DMS53 (cell line): ENCODE data around the gene CLDN14.

Source experiments
- DNase-seq: peaks from one replicate; lab custom pipeline; 2025; lab: John Stamatoyannopoulos, UW

CLDN14 gene, protein sequence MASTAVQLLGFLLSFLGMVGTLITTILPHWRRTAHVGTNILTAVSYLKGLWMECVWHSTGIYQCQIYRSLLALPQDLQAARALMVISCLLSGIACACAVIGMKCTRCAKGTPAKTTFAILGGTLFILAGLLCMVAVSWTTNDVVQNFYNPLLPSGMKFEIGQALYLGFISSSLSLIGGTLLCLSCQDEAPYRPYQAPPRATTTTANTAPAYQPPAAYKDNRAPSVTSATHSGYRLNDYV

GRCh38 chr21:36479415-36480402 lies at the start of gene CLDN14:
Gene CLDN14 (minus strand): TSS chr21:36480122. CDS start chr21:36461695, 18,427 bp downstream.
- peak; percentile 31 for DNase-seq

GRCh38 chr21:36528716-36529115 lies 48.8 kb upstream of the CLDN14 start:
- no peak for DNase-seq

- DNase-seq, result no peak
Measured at GRCh38 chr21:36527317-36527716, 47.4 kb upstream of the CLDN14 start.

GRCh38 chr21:36526104-36526503 lies 46.2 kb upstream of the CLDN14 start:
- DNase-seq, result no peak

DNA sequence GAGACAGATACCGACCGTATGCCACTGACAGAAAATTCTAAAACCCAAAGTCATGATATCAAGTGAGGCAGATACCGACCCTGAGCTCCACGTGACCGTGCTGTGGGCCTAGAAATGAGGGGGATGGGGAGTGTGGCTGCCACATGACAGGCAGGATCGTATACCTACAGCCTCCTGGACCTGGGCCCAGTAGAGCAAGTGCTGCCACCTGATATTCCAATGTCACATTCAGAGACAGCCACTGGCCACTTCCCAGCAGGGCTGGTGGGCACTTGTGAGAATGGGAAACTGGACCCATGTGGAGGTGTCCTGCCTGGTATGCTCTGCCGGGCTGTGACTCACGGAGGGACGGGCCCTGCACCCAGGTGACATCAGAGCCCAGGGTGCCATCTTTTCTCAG lies 44.6 kb upstream of the CLDN14 start:
- DNase-seq, result no peak

GRCh38 chr21:36522219-36522808 lies 42.4 kb upstream of the CLDN14 start:
- DNase-seq, result no peak

DNA sequence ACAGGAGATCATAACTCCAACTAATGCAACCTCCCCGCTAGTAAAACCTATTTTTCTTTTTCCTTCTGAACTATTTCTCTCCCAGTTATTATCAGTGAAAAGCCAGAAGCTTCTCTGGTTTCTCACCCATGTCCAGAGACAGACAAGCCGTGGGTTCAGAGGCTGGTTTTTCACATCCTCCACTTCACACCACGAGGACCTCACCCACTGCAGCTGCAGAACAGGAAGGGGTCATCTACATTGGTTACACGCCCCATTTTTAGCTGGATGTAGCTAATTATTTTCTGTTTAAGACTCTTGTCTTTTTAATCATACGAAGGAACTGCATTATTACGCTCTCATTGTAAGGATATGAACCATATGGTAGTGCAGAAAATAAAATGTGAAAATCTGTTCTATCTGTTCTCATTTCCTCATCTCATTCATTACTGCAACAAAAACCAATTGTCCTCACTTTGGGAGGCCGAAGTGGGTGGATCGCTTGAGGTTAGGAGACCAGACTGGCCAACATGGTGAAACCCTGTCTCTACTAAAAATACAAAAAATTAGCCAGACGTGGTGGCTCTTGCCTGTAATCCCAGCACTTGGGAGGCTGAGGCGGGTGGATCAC lies 39.1 kb upstream of the CLDN14 start:
- no peak for DNase-seq

DNA sequence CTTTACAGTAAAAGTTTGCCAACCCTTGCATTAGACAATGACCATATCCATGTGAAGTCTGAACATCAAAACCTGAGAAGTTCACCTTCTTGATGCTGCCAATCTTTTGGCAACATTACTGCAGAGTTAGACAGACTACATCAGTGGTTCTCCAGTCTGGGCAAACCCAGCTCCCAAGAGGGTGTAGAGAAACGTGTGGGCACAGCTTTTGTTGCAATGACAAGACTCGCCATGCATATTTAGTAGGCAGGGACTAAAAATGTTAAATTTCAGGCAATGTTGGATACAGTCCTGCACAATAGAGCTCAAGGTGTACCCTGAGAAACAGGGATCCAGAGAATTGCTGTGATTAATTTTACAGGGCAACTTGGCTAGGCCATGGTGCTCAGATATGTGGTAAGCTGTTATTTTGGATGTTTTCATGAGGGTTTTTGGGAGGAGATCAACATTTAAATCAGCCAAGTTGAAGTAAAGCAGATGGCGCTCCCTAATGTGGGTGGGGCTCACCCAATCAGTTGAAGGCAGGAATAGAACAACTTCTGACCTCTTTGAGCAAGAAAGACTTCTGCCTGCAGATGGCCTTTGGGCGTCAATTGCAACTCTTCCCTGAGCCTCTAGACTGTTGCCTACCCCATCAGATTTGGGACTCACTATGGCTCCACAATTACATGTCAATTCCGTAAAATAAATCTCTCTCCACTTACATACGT lies 37.6 kb upstream of the CLDN14 start:
- no peak for DNase-seq

DNA sequence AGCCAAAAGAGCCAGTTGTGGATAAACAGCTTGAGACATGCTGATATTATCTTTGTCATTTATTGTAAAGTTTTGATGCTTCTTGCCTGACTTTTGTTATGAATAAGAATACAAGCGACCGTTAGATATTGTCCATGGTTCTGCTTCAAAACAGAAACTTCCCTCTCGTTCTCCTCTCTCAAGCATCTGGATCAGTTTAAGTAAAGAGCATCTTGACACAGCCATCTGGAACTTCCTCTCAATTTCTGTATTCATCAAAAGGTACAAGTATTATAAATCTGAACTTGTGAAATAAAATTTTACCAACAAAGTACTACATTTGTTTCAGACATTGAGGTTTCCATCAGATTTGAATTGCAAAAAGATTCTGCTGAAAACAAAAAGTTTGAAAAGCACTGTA lies 36.4 kb upstream of the CLDN14 start:
- DNase-seq, result no peak

DNA sequence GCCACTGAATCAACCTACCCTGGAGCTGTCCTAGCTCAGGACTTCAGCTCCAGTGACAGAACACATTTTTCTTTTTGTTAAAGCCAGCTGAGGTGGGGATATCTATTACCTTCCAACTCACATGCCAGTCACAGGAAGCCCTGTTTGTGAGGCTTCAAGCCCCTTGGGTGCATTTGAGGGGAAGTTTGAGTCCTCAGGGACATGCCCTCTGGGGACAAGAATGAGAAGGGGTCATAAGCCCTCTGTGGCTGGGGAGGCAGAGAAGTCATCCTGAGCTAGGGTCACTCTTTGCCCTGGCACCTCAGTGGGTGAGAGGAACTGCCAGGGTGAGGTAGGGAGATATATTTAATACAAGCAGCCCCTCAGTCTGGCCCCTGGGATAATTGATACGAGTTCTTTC lies 33.5 kb upstream of the CLDN14 start:
- no peak for DNase-seq

DNA sequence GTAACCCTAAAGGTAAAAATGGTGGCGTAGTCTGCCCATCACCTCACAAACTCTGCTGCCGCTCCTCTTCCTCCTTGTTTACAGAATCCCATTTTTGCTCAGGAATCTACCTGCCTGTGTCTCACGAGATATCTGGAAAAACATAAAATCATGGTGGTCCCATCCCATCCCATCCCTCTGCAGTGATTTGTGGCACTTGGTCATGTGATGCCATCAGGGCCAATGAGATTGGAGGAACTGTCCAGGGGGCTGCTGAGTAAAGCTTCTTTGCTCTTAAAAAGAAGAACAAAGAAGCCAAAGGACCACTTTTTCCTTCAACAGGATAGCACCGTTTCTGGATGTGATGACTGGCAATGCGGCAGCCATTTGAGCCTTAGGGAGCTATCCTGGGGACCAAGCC lies 33.0 kb upstream of the CLDN14 start:
- DNase-seq, result no peak

- DNase-seq, result no peak
Measured at GRCh38 chr21:36511484-36512220, 31.7 kb upstream of the CLDN14 start.

GRCh38 chr21:36510911-36511310 lies 31.0 kb upstream of the CLDN14 start:
- DNase-seq, result peak; percentile 40

GRCh38 chr21:36509973-36510664 lies 30.2 kb upstream of the CLDN14 start:
- peak; percentile 28 for DNase-seq

DNA sequence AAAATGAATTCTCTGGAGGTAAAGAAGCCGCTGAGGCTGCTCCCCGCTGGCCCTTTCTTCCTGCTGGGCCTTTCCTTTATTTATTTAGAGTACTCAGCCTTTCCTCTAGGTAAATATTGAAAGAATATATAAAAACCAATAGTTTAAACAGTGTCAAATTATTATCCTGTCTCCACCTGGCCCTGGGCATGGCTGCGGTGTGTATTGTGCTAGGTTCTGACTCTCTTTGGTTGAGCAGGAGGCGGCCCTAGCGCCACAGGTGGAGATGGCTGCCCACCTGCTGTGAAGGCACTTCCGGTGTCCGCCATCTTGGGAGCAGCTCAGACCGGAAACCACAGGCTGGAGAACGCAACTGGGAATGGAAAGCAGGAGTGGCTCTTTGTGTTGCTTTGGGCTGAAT lies 29.0 kb upstream of the CLDN14 start:
- peak; percentile 89 for DNase-seq

GRCh38 chr21:36507397-36508018 lies 27.6 kb upstream of the CLDN14 start:
- DNase-seq, result no peak

DNA sequence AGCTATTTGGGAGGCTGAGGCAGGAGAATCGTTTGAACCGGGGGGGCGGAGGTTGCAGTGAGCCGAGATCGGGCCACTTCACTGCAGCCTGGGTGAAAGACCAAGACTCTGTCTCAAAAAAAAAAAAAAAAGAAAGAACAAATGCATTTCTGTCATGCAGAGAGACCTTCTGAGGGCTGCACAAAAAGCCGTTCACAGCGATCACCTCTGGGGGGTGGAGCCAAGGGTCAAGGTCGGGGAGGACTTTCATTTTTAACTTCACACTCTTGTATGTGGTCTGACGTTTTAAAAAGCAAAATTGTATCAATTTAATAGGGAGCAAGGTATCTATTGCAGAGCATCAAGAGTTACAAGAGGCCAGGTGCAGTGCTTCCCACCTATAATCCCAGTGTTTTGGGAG lies 26.6 kb upstream of the CLDN14 start:
- DNase-seq, result no peak

GRCh38 chr21:36504067-36505058 lies 24.4 kb upstream of the CLDN14 start:
- peak; percentile 56 for DNase-seq

DNA sequence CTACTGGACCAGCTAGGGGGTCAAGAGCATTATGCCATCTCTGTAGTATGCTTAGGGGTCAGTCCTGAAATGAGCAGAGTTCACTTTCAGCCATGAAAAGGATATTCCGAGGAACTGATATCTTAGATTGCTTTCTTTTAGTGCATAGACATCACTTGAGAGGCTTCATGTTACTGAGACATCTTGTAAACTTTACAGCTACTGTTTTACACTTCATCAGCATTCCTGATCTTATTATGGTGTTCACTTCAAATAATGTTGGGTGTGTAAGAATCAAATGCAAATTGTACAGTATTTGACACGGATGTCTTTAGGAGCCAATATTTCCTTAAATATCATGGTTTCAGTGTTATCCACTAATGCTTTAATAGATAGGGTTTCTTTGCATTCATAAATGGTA lies 22.4 kb upstream of the CLDN14 start:
- no peak for DNase-seq
